Astrocyte of the spinal cord (primary cell): ENCODE data around the gene CACNA1C.

Source experiments
- DNase-seq: peaks from one replicate; pipeline ENCODE4 v3.0.0; 2011; ENCODE audit warnings: low read depth, low spot score
- H3K4me3 ChIP-seq: 2 replicates; pipeline ENCODE4 v1.5.1; 2011; ENCODE audit warnings: low read depth, mild to moderate bottlenecking, low read length, moderate library complexity
- in situ Hi-C: cut with HindIII; loops from 2 replicates; pipeline ENCODE4 v1.10.0; 2017; ENCODE audit warnings: low sequenced_read_pairs
- TF ChIP-seq, protein P1 (sequence below): IDR thresholded peaks from 2 replicates; pipeline ENCODE4 v1.5.1; 2012; ENCODE audit warnings: low read depth, mild to moderate bottlenecking, low read length, inconsistent platforms

The CACNA1C gene

DNA sequence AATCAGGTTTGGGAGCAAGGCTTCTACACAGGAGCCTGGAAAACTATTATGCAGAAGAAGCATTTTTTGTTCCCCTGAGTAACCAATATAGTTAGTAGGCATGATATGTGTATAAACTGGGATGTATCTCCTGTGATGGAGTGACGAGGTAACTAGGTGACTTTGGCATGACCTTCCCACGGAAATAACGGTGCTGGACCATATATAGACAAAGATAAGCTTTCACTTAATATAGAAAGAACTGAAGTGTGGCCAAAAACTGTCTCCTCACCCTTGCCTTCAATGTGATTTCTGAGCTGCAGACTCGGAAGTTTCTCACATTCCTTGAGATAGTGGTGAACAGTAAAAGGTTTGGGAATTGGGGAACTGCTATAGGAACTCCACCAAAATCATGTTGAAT, 185.3 kb downstream of the CACNA1C start:
- in situ Hi-C loops: no loop called here
- no peak for DNase-seq
- TF ChIP-seq, protein P1, sequence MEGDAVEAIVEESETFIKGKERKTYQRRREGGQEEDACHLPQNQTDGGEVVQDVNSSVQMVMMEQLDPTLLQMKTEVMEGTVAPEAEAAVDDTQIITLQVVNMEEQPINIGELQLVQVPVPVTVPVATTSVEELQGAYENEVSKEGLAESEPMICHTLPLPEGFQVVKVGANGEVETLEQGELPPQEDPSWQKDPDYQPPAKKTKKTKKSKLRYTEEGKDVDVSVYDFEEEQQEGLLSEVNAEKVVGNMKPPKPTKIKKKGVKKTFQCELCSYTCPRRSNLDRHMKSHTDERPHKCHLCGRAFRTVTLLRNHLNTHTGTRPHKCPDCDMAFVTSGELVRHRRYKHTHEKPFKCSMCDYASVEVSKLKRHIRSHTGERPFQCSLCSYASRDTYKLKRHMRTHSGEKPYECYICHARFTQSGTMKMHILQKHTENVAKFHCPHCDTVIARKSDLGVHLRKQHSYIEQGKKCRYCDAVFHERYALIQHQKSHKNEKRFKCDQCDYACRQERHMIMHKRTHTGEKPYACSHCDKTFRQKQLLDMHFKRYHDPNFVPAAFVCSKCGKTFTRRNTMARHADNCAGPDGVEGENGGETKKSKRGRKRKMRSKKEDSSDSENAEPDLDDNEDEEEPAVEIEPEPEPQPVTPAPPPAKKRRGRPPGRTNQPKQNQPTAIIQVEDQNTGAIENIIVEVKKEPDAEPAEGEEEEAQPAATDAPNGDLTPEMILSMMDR: no peak
- no peak overlapping the region for H3K4me3 ChIP-seq

DNA sequence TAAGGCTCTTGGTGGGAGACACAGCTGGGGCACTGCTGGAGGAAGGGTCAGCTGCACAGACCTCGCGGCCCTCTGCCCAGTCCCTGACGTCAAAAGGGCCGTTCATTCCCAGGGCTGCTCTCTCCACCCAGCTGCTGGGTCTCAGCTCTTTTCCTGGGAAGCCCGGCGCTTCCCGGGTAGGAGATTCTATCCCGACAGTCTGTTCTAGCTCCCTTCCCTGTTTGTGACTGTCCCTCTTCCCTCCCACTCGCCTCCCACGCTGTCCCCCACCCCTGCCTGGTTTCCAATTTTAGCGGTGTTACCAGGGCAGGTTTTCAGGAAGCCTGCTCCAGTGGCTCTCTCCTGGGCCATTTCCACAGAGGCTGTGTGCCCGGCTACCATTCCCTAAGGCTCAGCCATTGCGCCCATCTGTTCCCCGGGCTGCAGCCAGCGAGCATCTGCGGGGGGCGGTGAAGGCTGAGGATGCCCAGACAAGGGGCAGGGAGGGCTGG, 186.6 kb downstream of the CACNA1C start:
- no peak overlapping the region for H3K4me3 ChIP-seq
- in situ Hi-C loops: no loop called here
- TF ChIP-seq, protein P1: no peak
- DNase-seq: no peak

GRCh38 chr12:2240390-2240789, 187.6 kb downstream of the CACNA1C start:
- DNase-seq: no peak
- TF ChIP-seq, protein P1: no peak
- in situ Hi-C loops: no loop called here
- H3K4me3 ChIP-seq: no peak overlapping the region

GRCh38 chr12:2240984-2241383, 188.2 kb downstream of the CACNA1C start:
- no peak for DNase-seq
- in situ Hi-C loops: no loop called here
- no peak overlapping the region for H3K4me3 ChIP-seq
- TF ChIP-seq, protein P1: no peak

- in situ Hi-C loops: no loop called here
- no peak overlapping the region for H3K4me3 ChIP-seq
- TF ChIP-seq, protein P1: no peak
- no peak for DNase-seq
Measured at GRCh38 chr12:2242216-2242615, 189.4 kb downstream of the CACNA1C start.

DNA sequence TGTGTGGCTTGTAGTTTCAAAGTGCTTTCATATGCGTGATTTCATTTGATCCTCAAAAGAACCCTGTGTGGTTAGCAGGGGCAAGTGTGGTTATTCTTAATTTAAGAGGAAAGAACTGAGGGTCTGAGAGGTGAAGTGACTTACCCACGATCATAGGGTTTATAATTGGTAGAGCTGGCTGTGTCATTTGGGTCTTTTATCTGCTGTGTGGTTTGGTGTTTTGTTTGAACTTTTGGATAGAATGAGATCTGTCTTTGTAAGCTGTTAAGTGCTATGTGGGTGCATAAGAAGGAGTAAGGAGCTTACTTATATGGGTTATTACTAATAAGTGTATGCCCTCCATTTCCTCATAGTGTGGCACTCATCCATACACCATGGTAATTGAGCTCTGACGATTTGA, 190.0 kb downstream of the CACNA1C start:
- TF ChIP-seq, protein P1: no peak
- in situ Hi-C loops: no loop called here
- no peak for DNase-seq
- H3K4me3 ChIP-seq: no peak overlapping the region

- no peak overlapping the region for H3K4me3 ChIP-seq
- TF ChIP-seq, protein P1: no peak
- in situ Hi-C loops: no loop called here
- DNase-seq: no peak
Measured at GRCh38 chr12:2243275-2243674, 190.5 kb downstream of the CACNA1C start.
